HG03280 (cell line): ENCODE measurements around the gene CXCL14.

ENCODE experiments used
- ATAC-seq: cut with Tn5 transposase; IDR thresholded peaks from one replicate; pipeline ENCODE4 v1.9.1; 2021; ENCODE audit warnings: mild to moderate bottlenecking, moderate library complexity; ENCODE audit not compliant: unreplicated experiment

Gene CXCL14

DNA sequence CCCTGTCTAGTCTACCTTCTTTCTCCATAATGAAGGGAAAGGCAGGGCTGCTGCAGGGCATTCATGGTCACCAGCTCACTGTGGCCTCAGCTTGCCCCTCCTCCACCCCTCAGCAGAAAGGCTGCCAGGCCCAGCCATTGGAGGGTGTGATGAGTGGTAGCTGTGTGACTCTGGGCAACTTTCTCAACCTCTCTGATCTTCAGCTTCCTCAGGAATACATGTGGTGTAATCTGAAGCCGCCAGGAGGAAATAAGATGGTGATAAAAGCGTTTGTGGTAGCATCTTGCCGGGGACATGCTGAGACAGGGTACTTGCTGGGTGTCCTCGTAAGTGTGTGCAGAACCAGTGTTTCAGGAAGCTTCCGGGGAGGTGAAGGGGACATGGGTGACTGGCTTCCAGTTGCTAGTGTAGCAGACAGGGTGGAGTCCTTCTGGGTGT is 9.8 kb downstream of the CXCL14 start:
- no peak for ATAC-seq

DNA sequence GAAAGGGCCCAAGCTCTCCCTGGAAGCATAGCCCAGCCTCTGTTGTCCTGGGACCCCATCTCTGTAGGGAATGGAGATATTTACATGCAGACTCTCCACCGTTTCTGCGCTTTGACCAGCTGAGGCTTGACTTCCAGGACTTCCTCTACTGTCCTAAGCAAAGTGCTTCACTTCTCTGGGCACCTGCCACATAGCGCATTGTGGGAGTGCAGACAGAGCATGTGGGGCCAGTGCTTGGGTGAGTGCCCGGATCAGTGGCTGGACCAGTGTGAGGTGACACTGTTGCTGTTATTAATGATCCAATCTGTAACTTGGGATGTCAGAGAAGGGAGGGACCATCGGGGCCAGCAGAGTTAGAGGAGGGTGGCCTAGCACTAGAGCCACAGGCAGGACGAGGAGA is 10.5 kb downstream of the CXCL14 start:
- ATAC-seq, result no peak

GRCh38 chr5:135567661-135568060 is 11.1 kb downstream of the CXCL14 start:
- no peak for ATAC-seq

GRCh38 chr5:135566422-135567400 is 12.1 kb downstream of the CXCL14 start:
- no peak for ATAC-seq

DNA sequence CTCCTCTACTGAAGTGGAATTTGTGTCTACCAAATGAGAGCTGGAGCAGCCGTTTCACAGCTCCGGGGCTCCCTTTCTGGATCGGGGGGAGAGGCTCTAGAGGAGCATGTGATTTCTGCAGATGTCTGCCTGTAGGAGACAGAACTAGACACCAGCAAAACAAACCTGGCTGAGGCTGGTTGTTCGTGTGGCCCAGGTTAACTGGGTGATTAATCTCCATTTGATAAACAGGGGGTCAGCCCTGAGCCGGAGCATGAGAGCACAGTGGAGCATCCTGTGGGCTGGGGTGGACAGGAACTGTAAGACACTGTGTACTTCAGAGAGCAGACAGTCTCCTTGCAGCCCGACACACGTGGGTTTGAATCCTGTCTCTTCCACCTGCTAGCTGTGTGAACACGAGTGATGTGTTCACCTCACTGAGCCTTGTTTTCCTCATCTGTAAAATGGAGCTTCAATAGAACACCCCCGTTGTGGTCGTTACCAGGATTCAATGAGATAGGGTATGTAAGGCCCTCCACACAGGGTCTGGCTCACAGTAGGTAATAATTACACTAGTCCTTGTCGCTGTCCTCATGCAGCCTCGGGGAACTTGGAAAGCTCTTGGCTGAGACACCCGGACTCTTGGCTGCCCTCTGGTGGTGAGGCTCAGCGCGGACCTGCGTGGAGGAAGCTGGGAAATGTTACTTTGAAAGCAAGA is 12.9 kb downstream of the CXCL14 start:
- peak; percentile 50 for ATAC-seq

GRCh38 chr5:135565266-135565665 is 13.5 kb downstream of the CXCL14 start:
- no peak for ATAC-seq

- no peak for ATAC-seq
Observed at GRCh38 chr5:135564331-135564730, 14.5 kb downstream of the CXCL14 start.

DNA sequence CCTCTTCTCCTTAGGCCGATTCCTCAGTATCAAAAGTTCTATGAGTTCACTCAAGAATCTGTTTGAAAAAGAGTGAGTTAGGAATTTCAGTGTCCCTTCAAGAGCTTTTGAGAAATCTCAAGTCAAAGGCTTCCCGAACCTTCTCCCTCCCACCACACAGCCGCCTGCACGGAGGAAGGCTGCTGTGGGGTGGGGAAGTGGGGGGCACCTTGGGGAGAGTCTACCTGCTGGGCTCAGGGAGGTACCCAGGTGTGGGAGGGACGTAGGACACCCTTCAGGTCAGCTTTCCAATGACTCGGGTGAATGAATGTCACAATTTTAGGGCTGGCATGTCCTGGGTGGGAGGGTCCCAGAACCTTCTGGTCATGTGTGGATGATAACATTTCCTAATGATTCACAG is 17.5 kb downstream of the CXCL14 start:
- no peak for ATAC-seq

GRCh38 chr5:135560858-135561257 is 17.9 kb downstream of the CXCL14 start:
- ATAC-seq, result peak; percentile 95

DNA sequence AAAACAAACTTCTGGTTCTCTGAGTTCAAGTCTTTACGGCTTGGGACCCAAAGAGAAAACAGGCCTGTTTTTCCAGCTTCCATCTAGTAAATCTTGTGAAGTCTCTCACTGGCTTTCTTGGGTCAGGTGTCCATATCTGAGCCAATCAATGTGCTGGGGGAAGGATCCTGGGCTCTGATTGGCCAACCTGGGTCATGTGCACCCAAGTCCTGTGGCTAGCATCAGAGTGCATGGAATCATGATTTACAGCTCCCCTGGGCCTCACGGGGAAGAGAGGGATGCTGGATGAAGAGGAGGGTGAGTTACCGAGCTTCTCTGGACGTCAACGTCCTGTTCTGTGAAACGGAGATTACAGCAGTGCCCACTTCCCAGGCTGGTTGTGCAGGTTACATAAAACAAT is 19.4 kb downstream of the CXCL14 start:
- ATAC-seq, result no peak

DNA sequence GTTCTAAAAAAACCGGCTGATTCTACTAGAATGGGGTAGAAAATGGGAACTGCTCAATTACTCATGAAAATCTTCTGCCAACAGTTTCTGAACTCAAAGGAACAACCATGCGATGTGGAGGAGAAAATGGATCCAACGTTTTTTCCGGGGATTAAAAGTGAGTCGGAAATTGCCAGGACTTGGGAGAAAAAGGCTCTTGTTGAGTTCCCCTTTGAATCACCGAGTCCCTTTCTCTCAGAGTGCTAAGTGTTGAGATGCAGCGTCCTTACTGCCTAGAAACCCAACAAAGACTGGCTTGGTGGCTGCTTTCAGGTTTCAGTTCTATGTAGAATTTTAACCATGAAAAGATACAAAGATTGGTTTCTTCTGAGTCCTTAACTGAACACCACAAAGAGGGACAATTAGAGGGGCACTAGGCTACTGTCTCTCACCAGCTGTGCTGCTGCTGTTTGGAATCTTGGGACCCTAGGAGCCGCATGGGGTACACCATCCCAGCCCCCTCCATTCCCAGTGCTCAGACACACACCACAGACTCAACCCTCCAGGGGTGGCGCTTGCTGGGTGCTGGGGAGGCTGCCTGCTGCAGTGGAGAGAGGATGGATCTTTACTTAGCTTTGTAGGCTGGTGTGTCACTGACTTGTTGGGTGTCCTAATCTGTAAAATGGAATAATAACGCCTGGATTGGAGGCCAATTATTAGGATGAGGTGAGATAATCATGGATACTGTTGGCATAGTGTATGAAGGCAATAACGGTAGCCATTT is 21.5 kb downstream of the CXCL14 start:
- ATAC-seq, result no peak

DNA sequence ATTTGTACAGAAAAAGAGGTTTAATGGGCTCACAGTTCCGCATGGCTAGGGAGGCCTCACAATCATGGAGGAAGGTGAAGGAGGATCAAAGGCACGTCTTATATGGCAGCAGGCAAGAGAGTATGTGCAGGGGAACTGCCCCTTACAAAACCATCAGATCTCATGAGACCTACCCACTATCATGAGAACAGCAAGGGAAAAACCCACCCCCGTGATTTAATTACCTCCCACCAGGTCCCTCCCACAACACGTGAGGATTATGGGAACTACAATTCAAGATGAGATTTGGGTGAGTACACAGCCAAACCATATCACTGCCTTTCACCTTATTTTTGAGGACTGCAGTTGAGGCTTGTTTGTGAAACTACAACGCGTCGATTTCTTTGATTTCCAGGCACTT is 22.2 kb downstream of the CXCL14 start:
- no peak for ATAC-seq

DNA sequence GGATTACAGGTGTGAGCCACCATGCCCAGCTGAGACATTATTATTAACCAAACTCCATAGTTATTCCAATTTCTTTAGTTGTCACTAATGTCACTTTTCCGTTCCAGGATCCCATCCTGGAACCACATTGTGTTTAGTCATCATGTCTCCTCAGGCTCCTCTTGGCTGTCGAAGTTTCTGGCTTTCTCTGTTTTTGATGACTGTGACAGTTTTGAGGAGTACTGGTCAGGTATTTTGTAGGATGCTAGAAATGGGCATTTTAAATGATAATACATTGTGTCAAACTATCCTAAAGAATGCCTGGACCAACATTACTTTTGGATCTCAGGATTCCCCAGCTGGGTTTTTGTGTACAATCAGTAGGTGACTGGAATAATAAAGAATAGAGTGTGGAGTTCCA is 23.3 kb downstream of the CXCL14 start:
- no peak for ATAC-seq

DNA sequence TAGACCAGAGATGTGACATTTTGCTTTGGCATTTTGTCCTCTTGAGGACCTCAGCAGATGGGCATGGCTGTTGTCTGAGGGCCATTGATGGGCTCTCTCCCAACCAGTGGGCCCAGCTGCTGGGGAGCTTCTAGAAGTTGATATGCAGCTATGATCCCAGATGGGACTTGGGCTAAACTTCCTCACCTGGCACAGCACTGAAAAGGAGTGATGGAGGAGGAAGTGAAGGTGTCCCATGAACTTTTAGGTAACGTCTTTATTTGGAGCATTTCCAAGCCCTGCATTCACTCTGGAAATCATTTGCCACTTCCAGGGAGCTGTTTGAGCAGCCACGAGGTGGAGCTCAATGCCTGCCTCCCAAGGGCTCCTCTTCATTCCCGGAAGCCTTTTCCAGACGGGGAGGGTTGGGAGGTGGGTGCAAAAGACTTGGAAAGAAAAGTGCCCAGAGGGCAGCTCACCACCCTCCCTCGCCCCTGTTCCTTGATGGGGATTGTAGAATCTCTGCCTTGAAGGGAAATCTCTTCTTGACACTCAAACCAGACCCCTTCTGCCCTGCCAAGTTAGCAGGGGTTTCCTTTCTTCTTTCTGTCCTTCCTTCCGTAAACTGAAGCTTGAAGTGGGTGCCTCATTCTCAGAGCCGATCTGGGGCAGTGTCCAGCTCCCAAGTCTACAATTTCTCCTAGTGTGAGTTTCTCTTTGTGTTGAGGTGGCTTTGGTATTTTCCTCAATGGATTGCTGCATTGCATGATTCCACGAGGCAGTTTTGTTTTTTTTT is 24.9 kb downstream of the CXCL14 start:
- ATAC-seq, result no peak

DNA sequence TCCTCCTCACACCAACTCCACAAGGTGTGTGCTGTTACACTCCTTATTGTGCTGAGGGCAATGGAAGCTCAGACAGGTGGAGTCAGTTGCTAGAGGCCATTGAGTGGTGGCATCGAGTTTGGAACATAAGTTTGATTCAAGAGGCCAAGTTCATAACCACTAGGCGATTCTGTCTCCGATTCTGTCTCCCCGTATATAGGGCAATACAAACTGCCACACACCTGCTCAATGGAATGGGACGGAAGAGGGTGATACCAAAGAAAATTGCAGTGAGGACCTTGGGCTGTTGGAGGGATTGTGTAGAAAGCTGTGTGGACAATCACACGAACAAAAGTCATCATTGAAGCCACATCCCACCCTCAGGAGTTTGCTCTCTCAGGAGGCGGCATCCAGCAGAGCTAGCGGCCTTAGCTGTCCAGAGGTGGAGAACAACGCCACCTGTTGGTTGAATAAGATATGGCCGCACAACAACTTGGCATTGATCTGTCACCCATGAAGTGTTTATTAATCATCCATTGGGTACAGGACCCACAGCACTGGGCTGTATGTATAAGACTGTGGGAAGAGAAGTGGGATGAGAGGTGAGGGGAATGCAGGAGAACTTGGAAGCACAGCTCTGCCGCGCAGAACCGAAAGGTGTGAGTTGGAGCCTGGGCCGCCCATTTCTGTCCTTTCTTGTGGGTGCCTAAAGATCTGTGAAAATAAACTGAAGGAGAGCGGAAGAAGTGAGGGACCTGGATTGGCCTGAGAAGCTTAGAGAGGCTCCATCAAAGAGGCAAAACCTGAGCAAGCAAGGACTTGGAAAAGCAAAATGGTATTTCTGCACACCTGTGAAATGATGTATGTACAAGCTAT is 27.0 kb downstream of the CXCL14 start:
- peak; percentile 74 for ATAC-seq

DNA sequence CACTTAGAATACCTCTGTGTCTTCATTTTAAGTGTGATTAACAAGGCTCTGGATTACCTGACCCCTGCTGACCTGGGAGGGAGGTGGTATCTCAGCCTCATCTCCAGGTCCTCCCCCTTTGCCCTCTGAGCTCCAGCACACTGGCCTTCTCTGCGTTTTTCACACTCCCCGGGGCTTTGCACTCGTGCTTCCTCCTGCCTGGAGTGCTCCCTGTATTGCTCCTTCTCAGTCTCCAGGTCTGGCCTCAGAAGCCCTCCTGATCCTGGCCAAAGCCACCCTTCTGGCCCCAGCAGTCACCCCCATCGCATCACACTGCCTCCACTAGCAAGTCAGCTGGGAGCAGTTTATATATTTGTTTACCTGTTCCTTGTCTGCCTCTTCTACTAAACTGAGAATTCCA is 29.4 kb downstream of the CXCL14 start:
- ATAC-seq, result no peak

GRCh38 chr5:135547590-135548254 is 31.1 kb downstream of the CXCL14 start:
- no peak for ATAC-seq

- ATAC-seq, result no peak
Observed at GRCh38 chr5:135546912-135547311, 31.9 kb downstream of the CXCL14 start.

- no peak for ATAC-seq
Observed at GRCh38 chr5:135546101-135546500, 32.7 kb downstream of the CXCL14 start.
